Frontal cortex (tissue), 4 donors: Measurements from ENCODE around the gene ADAMTS17. TPM values are rescaled to one million over a fixed set of nuclear protein-coding genes. Genes with fewer than 3 reads are reported as not detected.
"Not testable (repeated sequence)": the region's sequence is repeated elsewhere in the genome, so short reads cannot be mapped to it uniquely, and the experiment has no call there.

Experiments
- DNase-seq, 2 donors: peaks; one replicate each; pipeline ENCODE4 v3.0.0; 2012; ENCODE audit warnings: low spot score in 2 of 2
- FAIRE-seq: peaks from 2 replicates; lab custom pipeline; 2012; peaks lifted over from hg19 to GRCh38; lab: Jason Lieb, UNC
- total RNA-seq: library from RNA; depleted of rRNA; stranded (reverse); fragments of >200 nt; gene quantifications from one replicate; pipeline ENCODE4 v1.2.3, GENCODE V29; 2014
- donor health status: control.
- donor health status: control.
- donor health status: control.

ADAMTS17 gene
- total RNA-seq, 1 donor from 2014 or later = 9.4 TPM

- no peak for FAIRE-seq
- DNase-seq = no peak
Observed at GRCh38 chr15:100104245-100104644, 237.5 kb downstream of the ADAMTS17 start.

GRCh38 chr15:100103828-100104227 lies 237.9 kb downstream of the ADAMTS17 start:
- DNase-seq (no peak), FAIRE-seq (no peak)

- no peak for FAIRE-seq
- no peak for DNase-seq
Observed at GRCh38 chr15:100101426-100102089, 240.2 kb downstream of the ADAMTS17 start.

- DNase-seq (no peak), FAIRE-seq (no peak)
Observed at GRCh38 chr15:100100926-100101325, 240.8 kb downstream of the ADAMTS17 start.

- DNase-seq = no peak
- no peak for FAIRE-seq
Observed at GRCh38 chr15:100099976-100100375, 241.8 kb downstream of the ADAMTS17 start.

- DNase-seq (no peak), FAIRE-seq (no peak)
Observed at GRCh38 chr15:100098705-100099104, 243.1 kb downstream of the ADAMTS17 start.

GRCh38 chr15:100097342-100098127 lies 244.2 kb downstream of the ADAMTS17 start:
- DNase-seq (no peak), FAIRE-seq (no peak)

GRCh38 chr15:100096700-100097099 lies 245.1 kb downstream of the ADAMTS17 start:
- DNase-seq (no peak), FAIRE-seq (no peak)

- FAIRE-seq (no peak), DNase-seq (no peak)
Observed at GRCh38 chr15:100096248-100096600, 245.6 kb downstream of the ADAMTS17 start.

GRCh38 chr15:100095541-100096247 lies 246.1 kb downstream of the ADAMTS17 start:
- FAIRE-seq (no peak), DNase-seq (no peak)

GRCh38 chr15:100094127-100094510 lies 247.7 kb downstream of the ADAMTS17 start:
- no peak for FAIRE-seq
- DNase-seq = no peak

- FAIRE-seq (no peak), DNase-seq (no peak)
Observed at GRCh38 chr15:100093211-100094126, 248.3 kb downstream of the ADAMTS17 start.

- FAIRE-seq = no peak
- DNase-seq = no peak
Observed at GRCh38 chr15:100092034-100092433, 249.7 kb downstream of the ADAMTS17 start.

GRCh38 chr15:100090411-100090810 lies 251.4 kb downstream of the ADAMTS17 start:
- FAIRE-seq = no peak
- no peak for DNase-seq

GRCh38 chr15:100084042-100084821 lies 257.5 kb downstream of the ADAMTS17 start:
- not testable (repeated sequence) for FAIRE-seq, DNase-seq

GRCh38 chr15:100083572-100083971 lies 258.2 kb downstream of the ADAMTS17 start:
- no peak for FAIRE-seq
- DNase-seq = no peak

- FAIRE-seq (no peak), DNase-seq (no peak)
Observed at GRCh38 chr15:100082761-100083402, 258.9 kb downstream of the ADAMTS17 start.

- DNase-seq (no peak), FAIRE-seq (no peak)
Observed at GRCh38 chr15:100081454-100081853, 260.3 kb downstream of the ADAMTS17 start.
